Fibroblast of pulmonary artery (primary cell): Measurements from ENCODE around the gene FLT1.

ENCODE experiments used
- DNase-seq: peaks from one replicate; pipeline ENCODE4 v3.0.0-alpha.2; 2010; ENCODE audit warnings: low read depth
- H3K4me3 ChIP-seq: replicated peaks from 2 replicates; pipeline ENCODE4 v1.5.1; 2011; ENCODE audit warnings: low read depth, mild to moderate bottlenecking, control low read depth, low read length, moderate library complexity
- CTCF ChIP-seq: IDR thresholded peaks from 2 replicates; pipeline ENCODE4 v1.5.1; 2011; ENCODE audit warnings: mild to moderate bottlenecking, control low read depth, low read length, inconsistent platforms; ENCODE audit errors: missing control alignments

FLT1 gene

DNA sequence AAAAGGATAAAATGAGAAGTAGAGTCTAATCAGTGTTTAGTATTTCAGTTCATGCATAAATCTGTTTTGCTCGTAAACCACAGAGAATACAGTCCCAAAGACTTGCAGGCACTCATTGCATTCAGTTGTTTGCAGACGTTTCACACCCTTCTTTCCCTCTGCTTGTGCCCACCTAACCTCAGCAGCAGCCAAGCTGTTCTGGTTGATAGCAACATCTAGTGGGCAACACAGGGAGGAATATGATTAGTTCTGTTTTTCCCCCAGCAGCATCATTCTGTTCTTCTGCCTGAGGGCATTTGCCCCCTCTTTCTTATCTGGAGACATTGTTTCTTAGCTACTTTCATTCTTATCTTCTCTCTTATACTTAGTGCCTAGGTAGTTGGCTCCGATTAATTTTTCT lies 221.0 kb downstream of the FLT1 start:
- H3K4me3 ChIP-seq = no peak overlapping the region
- DNase-seq = peak; percentile 10
- TF ChIP-seq CTCF = no peak

- DNase-seq = no peak
- no peak overlapping the region for H3K4me3 ChIP-seq
- TF ChIP-seq CTCF = no peak
Measured at GRCh38 chr13:28271056-28271840, 223.7 kb downstream of the FLT1 start.

GRCh38 chr13:28268800-28269223 lies 226.1 kb downstream of the FLT1 start:
- TF ChIP-seq CTCF = no peak
- DNase-seq = no peak
- H3K4me3 ChIP-seq = no peak overlapping the region

GRCh38 chr13:28267497-28267896 lies 227.4 kb downstream of the FLT1 start:
- H3K4me3 ChIP-seq = no peak overlapping the region
- no peak for DNase-seq
- no peak for TF ChIP-seq CTCF

- TF ChIP-seq CTCF = no peak
- no peak overlapping the region for H3K4me3 ChIP-seq
- no peak for DNase-seq
Measured at GRCh38 chr13:28258417-28258816, 236.5 kb downstream of the FLT1 start.

- no peak overlapping the region for H3K4me3 ChIP-seq
- no peak for TF ChIP-seq CTCF
- DNase-seq = no peak
Measured at GRCh38 chr13:28257305-28257704, 237.6 kb downstream of the FLT1 start.

DNA sequence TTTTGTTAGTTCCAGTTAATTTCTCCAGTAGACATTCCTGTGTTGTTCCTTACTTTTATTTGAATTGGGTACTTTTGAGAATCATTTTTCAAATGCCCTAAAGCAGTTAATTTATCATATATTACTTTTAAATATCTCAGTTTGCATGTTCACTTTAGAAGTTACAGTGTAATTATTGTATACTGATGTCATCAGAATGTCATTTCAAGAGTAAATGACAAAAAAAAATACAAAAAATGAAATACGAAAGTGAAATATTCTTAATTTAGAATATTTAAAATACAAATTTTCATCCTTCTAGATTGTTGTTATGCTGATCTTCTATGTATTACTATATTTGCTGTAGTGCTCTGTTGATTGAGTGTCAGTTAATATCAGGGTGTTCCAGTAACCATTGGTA lies 242.4 kb downstream of the FLT1 start:
- DNase-seq = no peak
- H3K4me3 ChIP-seq = no peak overlapping the region
- TF ChIP-seq CTCF = no peak
